SK-N-SH treated with all-trans-retinoic acid at 6 μM for 48 hours (cell line): Measurements from ENCODE around the gene SLC22A23.

Experiments
- ATAC-seq: fragments of 200-7000 bp; cut with Tn5 transposase; 3 replicates; pipeline ENCODE4 v1.9.1; 2020; ENCODE audit warnings: mild to moderate bottlenecking, moderate library complexity
- ARNTL ChIP-seq: fragments of 450-650 bp; formaldehyde crosslinking; IDR thresholded peaks from 2 replicates; pipeline ENCODE4 v1.5.0; 2020; ENCODE audit warnings: low read depth, mild to moderate bottlenecking, moderate library complexity, borderline replicate concordance
- BACH2 ChIP-seq: fragments of 250-450 bp; sonication (Bioruptor Pico); IDR thresholded peaks from 2 replicates; pipeline ENCODE4 v1.9.0; 2021; ENCODE audit warnings: mild to moderate bottlenecking, borderline replicate concordance
- CREB5 ChIP-seq: fragments of 250-450 bp; sonication (Bioruptor Pico); IDR thresholded peaks from 2 replicates; pipeline ENCODE4 v1.5.1; 2020; ENCODE audit warnings: low read depth, mild to moderate bottlenecking, moderate library complexity
- CSDC2 ChIP-seq: fragments of 250-450 bp; sonication (Bioruptor Pico); IDR thresholded peaks from 2 replicates; pipeline ENCODE4 v1.5.0; 2020; ENCODE audit warnings: mild to moderate bottlenecking, moderate library complexity
- ESRRG ChIP-seq: fragments of 250-450 bp; sonication (Bioruptor Pico); IDR thresholded peaks from 2 replicates; pipeline ENCODE4 v1.6.1; 2021; ENCODE audit warnings: mild to moderate bottlenecking
- ISL1 ChIP-seq: fragments of 250-450 bp; sonication (Bioruptor Pico); IDR thresholded peaks from 2 replicates; pipeline ENCODE4 v2.1.2; 2022; ENCODE audit warnings: mild to moderate bottlenecking, moderate library complexity
- PATZ1 ChIP-seq: fragments of 250-450 bp; sonication (Bioruptor Pico); IDR thresholded peaks from 2 replicates; pipeline ENCODE4 v1.8.0; 2020; ENCODE audit warnings: mild to moderate bottlenecking, moderate library complexity, borderline replicate concordance
- POU6F1 ChIP-seq: fragments of 250-450 bp; sonication (Bioruptor Pico); IDR thresholded peaks from 2 replicates; pipeline ENCODE4 v1.8.0; 2021; ENCODE audit warnings: low read depth, mild to moderate bottlenecking, moderate library complexity, borderline replicate concordance
- PPARA ChIP-seq: fragments of 250-450 bp; sonication (Bioruptor Pico); IDR thresholded peaks from 2 replicates; pipeline ENCODE4 v1.5.0; 2020; ENCODE audit warnings: mild to moderate bottlenecking, borderline replicate concordance
- RARB ChIP-seq: fragments of 250-450 bp; sonication (Bioruptor Pico); IDR thresholded peaks from 2 replicates; pipeline ENCODE4 v1.8.0; 2021; ENCODE audit warnings: mild to moderate bottlenecking, moderate library complexity
- SNAI2 ChIP-seq: fragments of 250-450 bp; sonication (Bioruptor Pico); IDR thresholded peaks from 2 replicates; pipeline ENCODE4 v1.5.0; 2020; ENCODE audit warnings: mild to moderate bottlenecking, moderate library complexity
- TSHZ2 ChIP-seq: fragments of 250-450 bp; sonication (Bioruptor Pico); IDR thresholded peaks from 2 replicates; pipeline ENCODE4 v1.5.0; 2020; ENCODE audit warnings: mild to moderate bottlenecking, moderate library complexity
- ZC3H10 ChIP-seq: fragments of 250-450 bp; sonication (Bioruptor Pico); IDR thresholded peaks from 2 replicates; pipeline ENCODE4 v1.5.1; 2021; ENCODE audit warnings: mild to moderate bottlenecking, moderate library complexity
- ZFP3 ChIP-seq: fragments of 250-450 bp; sonication (Bioruptor Pico); IDR thresholded peaks from 2 replicates; pipeline ENCODE4 v1.5.0; 2020; ENCODE audit warnings: mild to moderate bottlenecking, moderate library complexity
- ZFP30 ChIP-seq: fragments of 450-650 bp; formaldehyde crosslinking; IDR thresholded peaks from 2 replicates; pipeline ENCODE4 v1.5.0; 2022; ENCODE audit warnings: mild to moderate bottlenecking, moderate library complexity
- ZNF565 ChIP-seq: fragments of 450-650 bp; formaldehyde crosslinking; conservative IDR thresholded peaks from 2 replicates; pipeline ENCODE4 v1.5.0; 2020; ENCODE audit warnings: low read depth, mild to moderate bottlenecking, moderate library complexity
- ZNF70 ChIP-seq: fragments of 450-650 bp; formaldehyde crosslinking; IDR thresholded peaks from 2 replicates; pipeline ENCODE4 v1.5.0; 2020; ENCODE audit warnings: mild to moderate bottlenecking, moderate library complexity
- ZNF8 ChIP-seq: fragments of 450-650 bp; formaldehyde crosslinking; IDR thresholded peaks from 2 replicates; pipeline ENCODE4 v1.5.0; 2020; ENCODE audit warnings: mild to moderate bottlenecking, moderate library complexity

Gene SLC22A23

GRCh38 chr6:3494391-3495100 lies 37.7 kb upstream of the SLC22A23 start:
- ATAC-seq = no peak
- no peak for TF ChIP-seq TSHZ2
- TF ChIP-seq ARNTL = no peak
- TF ChIP-seq ESRRG (CRISPR knock-in tag) = no peak
- no peak for TF ChIP-seq ZFP30 (CRISPR knock-in tag)
- TF ChIP-seq, all 23 proteins: peak for 0

- TF ChIP-seq ZFP30 (CRISPR knock-in tag) = no peak
- TF ChIP-seq RARB (CRISPR knock-in tag) = no peak
- TF ChIP-seq ZNF8 = no peak
- no peak for TF ChIP-seq ESRRG (CRISPR knock-in tag)
- no peak for TF ChIP-seq TSHZ2
- TF ChIP-seq BACH2 (CRISPR knock-in tag) = no peak
- TF ChIP-seq POU6F1 (CRISPR knock-in tag) = no peak
- no peak for TF ChIP-seq ZNF70 (CRISPR knock-in tag)
- no peak for TF ChIP-seq PPARA
- TF ChIP-seq CREB5 (CRISPR knock-in tag) = no peak
- TF ChIP-seq CSDC2 (CRISPR knock-in tag) = no peak
- no peak for TF ChIP-seq PATZ1 (CRISPR knock-in tag)
- TF ChIP-seq ZNF565 = no peak
- TF ChIP-seq ZC3H10 (CRISPR knock-in tag) = no peak
- ATAC-seq = no peak
Observed at GRCh38 chr6:3490625-3490980, 33.8 kb upstream of the SLC22A23 start.

- ATAC-seq = no peak
- TF ChIP-seq CSDC2 (CRISPR knock-in tag) = no peak
- TF ChIP-seq ZNF8 = no peak
- TF ChIP-seq ARNTL = no peak
- no peak for TF ChIP-seq POU6F1 (CRISPR knock-in tag)
- TF ChIP-seq SNAI2 (CRISPR knock-in tag) = no peak
- no peak for TF ChIP-seq PATZ1 (CRISPR knock-in tag)
- no peak for TF ChIP-seq ZFP3 (CRISPR knock-in tag)
- no peak for TF ChIP-seq RARB (CRISPR knock-in tag)
- no peak for TF ChIP-seq ISL1 (CRISPR knock-in tag)
- TF ChIP-seq ZNF565 = no peak
- TF ChIP-seq CREB5 (CRISPR knock-in tag) = no peak
- TF ChIP-seq ESRRG (CRISPR knock-in tag) = no peak
Observed at GRCh38 chr6:3489961-3490624, 33.2 kb upstream of the SLC22A23 start.
